ENCODE data around the gene WSCD2.

DNA sequence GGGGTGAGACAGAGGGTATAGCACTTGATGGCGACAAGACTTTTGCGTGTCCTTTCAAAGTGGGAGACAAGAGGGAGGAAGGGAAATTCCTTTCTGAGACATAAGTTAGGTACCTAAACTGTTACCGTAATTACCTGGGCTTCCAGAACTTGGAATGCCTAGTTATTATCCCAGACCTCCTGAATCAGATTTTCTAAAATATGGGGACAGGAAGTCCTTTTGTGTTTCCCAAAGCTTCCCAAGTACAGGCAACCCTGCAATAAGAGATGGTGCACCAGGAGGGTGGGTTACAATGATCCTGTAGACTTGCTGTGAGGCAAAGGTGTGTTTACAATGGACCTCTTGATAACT is 126.1 kb downstream of the WSCD2 start:
- TF ChIP-seq EP300 (IDR thresholded peaks at IDR 0.05) (no peak), CTCF (IDR thresholded peaks at IDR 0.05) (no peak), POLR2A (IDR thresholded peaks at IDR 0.05) (no peak)

All from ovary (tissue), 3 donors.